HG03139 (cell line): Measurements from ENCODE around the gene DFFB.

Experiments
- ATAC-seq: cut with Tn5 transposase; IDR thresholded peaks from one replicate; pipeline ENCODE4 v1.9.1; 2021; ENCODE audit not compliant: unreplicated experiment

Gene DFFB

DNA sequence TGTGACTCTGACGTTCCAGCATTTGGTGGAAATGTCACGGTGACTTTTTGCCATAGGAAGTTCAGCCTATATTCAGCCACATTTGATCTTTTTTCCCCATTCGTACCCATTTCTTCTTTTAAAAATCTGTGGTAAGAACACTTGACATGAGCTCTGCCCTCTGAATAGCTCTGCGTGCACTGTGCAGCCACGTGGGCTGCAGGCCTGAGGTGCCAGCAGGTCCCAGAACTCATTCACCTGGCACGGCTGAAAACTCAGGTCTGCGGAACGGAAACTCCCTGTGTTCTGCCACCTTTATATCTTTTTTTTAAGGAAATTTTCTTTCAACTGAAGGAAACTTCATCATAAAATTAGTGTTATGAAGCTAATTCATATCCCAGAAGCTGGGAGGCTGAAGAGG is 28.9 kb upstream of the DFFB start:
- ATAC-seq: no peak

DNA sequence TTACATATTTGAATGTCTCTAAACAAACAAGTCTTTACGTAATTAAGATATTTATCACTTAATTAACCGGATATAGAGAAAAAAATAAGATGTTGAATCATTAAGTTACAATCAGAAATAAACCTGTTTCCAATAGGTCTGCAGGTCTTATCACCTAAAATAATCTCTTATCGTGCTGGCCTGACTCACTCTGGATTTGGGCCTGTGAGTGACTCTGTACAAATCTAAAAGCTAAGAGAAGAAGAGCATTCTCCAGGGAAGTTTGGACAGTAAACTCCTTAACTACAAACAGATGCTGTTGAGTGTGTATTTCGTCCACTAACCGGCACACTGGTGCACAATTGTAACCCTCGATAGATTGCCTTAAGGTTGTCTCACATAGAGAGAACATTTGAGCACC is 25.6 kb upstream of the DFFB start:
- no peak for ATAC-seq

DNA sequence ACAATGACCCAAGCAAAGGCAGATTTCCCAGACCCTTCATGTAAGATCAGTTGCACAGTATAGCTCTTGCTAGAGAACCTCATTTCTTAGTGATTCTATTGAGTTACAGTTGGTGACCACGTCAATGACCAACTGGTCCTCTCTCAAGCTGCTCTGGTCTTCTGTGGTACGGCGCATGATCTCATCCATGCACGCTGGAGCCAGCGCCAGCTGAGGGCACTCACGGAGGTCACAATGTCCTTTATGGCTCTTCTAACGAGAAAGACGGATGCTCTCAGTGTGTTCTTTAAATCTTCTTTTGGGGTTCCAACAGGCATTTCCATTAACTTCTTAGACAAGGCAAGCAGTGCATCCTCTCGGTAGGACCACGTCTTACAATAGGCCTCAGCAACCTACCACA is 22.6 kb upstream of the DFFB start:
- ATAC-seq: no peak

DNA sequence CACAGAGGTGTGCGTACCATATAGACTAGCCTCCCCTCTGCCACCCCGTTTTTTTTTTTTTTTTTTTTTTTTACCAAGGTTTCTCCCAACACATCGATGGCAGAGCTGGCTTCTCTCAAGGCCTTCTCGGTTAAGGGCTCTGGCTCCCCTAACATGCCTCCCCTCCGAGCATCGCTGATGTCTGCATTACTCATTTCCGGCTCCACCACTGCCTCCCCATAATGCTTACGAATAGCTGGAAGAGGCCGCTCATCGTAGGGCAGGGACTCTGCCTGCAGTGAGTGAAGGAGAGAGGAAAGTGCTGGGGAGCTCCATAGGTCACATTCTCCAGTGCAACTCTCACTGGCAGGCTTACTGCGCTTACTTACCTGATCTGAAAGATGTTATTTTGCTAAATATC is 20.9 kb upstream of the DFFB start:
- no peak for ATAC-seq

DNA sequence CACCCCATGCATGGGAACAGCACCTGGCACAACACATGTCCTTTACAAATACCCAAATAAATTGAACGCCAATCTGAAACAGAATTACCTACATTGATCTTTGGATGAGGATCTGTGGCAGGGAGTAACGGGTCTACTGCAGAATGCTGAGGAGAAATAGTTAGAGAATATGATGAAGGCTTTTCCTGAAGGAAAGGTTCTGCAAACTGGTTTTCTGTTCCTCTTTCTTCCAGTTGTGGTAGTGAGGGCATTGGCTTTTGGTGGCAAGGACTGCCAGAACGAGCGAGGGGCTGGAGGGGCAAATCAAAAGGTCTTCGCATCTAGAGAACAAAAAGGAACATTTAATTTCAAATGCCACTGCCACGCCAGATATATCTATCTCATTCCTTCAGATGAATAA is 20.1 kb upstream of the DFFB start:
- no peak for ATAC-seq

DNA sequence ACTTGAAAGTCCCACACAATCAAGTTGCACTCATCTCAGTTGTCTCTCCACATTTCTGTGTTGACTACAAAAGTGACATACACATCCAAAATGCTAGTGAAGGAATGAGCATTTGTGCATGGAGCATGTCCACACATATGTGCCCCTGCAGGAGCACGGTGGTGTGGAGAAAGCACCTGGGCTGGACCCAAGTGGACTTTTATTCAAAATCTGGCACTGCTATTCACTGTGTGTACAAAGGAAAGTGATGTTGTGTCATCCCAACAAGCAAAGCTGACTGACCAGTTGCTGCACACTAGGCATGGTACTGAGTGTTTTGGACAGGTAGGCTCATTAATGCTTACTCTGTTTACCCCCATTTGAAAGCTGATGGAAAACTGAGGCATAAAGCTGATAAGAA is 19.6 kb upstream of the DFFB start:
- ATAC-seq: no peak

DNA sequence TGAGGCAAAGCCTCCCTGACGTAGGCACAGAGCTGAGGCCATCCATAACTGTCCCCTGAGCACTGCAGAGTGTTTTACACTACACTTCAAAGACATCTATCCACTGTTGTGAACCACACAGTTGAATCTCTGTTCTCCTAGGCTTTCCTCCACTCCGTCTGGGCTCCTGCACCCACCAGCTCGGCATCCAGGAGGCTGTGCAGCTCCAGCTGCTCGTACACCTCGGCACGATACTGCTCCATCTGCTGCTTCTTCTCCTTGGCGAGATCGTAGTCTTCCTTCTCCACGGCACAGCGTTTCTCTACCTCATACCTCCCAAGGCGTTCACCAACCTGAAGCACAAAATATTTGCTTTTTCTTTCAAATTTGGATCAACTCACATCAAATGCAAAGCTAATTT is 18.5 kb upstream of the DFFB start:
- ATAC-seq: no peak

DNA sequence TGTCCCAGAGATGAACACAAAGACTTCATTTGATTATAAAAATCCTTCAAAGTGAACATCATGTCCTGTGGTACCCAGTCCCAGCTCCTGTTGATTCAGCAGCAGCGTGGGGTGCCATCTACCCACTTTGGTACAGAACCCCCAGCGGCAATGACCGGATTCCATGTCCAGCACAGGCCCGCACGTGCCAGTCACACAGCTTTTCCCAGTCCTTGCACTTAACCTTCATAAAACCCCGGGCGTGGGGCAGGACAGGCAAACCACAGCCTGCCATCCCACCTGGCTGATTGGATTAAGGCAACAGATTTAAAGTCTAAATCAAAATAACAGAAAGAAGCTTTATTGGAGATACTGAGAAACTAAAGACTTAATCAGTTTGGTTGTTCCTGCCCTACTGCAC is 15.8 kb upstream of the DFFB start:
- no peak for ATAC-seq

DNA sequence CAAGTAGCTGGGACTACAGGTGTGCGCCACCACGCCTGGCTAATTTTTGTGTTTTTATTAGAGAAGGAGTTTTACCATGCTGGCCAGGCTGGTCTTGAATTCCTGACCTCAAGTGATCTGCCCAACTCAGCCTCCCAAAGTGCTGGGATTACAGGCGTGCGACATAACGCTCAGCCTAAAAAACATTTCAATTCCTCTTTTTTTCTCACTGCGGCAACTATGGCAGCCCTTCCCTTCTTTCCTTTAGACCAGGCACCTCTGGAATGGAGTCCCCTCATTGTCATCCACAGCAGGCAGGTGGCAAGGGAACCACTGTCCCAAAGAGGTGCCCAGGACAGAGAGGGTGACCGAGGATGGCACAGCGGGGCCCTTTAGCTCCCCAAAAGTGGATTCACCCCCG is 14.4 kb upstream of the DFFB start:
- no peak for ATAC-seq

DNA sequence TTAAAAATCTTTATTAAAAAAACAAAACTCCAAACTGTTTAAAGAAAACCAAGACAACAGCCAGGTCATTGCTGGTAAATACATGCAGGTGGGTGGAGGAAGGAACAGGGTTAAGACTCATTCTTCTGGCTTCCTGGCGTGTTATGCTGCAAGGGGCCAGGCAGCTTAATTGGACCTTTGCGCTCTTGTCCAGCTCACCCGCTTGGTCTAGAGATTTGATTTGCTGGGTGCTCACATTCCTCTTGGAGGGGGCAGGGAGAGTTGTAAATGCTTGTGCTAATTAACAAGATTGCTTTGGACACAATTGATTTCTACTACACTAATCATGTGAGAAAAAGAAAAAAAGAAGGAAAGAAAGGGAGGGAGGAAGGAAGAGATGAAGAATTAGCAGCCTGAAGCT is 10.7 kb upstream of the DFFB start:
- ATAC-seq: no peak

DNA sequence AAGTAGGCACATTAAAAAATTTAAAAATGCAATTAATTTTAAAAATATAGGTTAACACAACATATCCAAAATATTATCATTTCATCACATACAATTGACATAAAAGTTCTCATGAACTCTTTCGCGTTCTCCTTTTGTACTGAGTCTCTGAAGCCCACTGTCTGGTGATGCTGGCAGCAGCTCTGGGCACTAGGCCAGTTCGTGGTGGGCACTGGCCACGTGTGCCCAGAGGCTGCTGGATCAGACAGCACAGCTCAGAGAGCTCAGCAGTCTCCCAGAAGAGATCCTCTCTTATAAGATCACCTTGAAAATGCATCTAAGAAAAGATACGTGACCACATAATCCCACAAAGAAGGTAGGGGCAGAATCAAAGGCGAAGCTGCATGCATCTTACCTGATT is 10.2 kb upstream of the DFFB start:
- no peak for ATAC-seq

DNA sequence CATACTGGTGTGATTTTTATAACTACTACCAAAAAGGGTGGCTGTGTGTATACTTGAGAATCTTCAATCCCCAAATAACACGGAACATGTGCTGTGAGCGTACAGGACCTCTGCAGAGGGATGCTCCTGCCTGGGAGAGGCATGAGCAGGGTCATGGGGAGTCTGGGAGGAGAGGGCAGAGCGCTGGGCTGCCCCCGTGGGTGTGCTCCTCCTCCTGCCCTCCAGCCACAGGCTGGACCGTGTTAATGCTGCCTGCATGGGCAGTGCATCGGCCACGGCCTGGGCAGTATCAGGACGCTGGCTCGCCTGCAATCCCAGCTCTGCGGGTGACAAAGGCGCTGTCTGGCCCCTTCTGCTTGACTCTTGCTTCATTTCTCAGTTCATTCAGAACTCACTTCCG is 6.4 kb upstream of the DFFB start:
- no peak for ATAC-seq

DNA sequence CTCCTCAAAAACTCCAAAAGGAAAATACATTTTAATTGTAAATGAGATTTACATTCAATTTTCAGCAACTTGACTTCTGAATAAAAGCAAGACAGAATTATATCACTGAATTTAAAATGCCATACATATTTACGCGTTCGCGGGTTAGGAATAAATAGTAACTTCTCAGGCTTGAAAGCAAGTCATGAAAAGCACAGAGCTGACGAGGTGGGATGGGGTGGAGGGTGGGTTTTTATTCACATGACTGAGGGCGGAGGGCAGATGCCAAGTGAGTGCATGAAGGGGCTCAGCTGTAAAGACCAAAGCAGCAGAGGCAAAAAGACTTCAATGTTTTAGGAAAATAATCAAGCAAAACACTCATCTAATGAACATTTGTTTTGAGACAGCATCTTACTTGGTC is 6.0 kb upstream of the DFFB start:
- ATAC-seq: no peak

DNA sequence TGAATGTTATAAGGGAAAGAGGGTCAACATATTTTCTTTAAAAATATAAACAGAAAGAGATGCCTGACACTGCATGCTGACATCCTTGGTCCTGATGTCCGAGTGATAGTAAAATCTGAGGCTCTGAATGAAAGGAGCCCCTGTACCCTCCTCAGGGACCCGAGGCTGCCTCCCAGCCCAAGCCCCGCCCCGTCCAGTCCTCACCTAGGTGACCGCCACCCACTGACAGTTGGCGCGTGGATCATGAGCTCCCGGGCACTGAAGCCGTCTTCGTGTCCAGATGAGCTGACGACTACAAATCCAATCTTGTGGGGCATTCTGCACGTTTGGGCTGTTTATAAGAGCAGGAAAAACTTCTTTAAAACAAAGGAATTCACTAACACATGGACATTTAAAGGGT is 5.2 kb upstream of the DFFB start:
- ATAC-seq: no peak

DNA sequence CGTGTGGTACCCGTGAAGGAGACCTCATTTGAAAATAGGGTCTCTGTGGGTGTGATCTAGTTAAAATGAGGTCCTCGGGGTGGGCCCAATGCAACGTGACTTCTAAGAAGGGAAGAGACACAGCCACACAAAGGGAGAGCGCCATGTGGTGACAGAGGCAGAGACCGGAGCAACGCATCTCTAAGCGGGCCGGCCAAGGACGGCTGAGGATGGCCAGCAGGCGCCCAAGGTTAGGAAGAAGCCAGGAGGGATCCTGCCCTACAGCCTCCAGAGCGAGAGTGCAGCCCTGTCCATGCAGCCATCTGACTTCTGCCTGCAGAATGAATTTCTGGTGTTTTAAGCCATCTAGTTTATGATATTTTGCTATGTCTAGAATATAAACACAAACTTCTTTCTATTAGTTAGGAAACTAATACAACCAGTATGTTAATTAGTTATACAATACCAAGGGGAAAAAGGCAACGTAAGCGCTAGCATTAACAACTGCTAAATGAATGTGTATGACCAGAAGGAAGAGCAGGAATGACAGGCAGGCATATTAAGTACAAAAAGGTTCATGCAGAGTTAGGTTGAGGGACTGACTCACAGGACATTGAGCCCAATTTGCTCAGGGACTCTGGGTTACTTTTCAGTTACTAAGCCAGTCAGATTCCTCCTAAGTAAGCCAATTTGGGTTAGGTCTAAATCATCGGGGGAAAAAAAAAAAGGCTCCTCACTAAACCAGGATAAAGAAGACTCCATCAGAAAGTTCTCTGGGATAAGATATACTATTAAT is 4.4 kb upstream of the DFFB start:
- ATAC-seq: no peak

DNA sequence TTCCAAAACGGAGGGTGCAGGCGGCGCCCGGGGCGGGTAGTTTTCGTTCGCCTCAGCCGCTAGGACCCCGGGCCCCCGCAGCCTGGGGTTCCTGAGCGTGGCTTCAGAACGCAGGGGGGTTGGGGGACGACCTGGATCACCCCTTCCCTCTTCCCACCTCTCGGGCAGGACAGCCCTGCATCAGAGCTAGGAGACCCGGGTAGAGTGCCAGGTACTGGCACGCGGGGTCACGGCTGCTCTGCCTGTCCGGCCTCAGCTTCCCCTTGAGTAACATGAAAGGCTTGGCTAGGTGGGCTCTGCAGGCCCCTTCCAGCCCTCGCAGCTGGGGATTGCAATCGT is 484 bp downstream of the DFFB start:
- no peak for ATAC-seq

DNA sequence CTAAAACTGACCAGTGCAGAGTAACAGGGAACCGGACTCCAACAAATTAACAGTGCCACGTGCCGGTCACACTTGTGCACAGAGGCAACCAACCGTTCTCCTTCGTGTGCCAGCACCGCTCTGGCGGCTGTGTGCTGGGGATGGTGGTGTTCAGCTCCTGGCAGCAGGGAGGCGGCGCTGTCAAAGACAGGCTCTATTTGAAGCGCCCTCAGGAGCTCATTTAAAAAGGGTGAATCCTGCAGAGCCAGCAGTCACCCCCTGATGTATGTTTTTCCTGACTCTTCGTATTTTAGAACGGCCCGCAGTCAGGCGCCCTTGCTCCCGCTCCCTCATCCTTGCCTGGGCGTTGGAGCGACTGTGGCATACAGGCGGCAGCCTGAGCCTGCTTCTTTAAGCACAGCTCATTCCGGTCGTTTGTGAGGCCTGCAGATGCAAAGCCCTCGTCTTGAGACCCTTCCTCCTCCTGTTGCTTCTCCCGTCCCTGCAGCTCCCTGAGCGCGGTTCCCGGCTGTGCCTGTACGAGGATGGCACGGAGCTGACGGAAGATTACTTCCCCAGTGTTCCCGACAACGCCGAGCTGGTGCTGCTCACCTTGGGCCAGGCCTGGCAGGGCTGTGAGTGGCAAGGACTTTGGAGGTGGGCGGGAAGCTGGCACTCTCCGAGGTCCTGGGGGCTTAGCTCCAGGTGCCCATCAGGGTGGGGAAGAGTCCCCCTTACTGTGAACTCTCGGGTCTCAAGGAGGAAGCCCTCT is 1.1 kb downstream of the DFFB start:
- ATAC-seq: no peak

DNA sequence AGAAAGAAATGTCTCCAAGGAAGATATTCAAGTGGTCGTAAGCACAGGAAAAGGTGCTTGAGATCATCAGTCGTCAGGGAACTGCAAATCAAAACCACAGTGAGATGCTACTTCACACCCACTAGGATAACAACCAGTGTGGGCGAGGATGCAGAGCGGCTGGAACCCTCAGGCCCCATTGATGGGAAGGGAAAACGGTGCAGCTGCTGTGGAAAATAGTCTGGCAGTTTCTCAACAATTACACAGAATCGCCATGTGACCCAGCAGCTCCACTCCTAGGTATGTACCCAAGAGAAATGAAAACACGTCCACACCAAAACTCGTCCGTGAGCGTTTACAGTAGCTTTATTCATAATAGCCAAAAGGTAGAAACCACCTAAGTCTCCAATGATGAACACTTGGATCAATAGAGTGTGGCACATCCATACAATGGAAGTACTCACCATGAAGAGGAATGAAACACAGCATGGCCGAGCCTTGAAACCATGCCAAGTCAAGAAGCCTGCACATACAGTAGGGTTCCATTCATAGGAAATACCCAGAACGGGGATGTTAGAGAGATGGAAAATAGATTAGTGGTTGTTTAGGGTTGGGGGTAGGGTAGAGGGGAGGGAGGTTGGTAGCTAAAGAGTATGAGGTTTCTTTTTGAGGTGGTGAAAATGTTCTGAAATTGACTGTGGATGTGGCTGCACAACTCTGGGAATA is 6.1 kb downstream of the DFFB start:
- no peak for ATAC-seq

DNA sequence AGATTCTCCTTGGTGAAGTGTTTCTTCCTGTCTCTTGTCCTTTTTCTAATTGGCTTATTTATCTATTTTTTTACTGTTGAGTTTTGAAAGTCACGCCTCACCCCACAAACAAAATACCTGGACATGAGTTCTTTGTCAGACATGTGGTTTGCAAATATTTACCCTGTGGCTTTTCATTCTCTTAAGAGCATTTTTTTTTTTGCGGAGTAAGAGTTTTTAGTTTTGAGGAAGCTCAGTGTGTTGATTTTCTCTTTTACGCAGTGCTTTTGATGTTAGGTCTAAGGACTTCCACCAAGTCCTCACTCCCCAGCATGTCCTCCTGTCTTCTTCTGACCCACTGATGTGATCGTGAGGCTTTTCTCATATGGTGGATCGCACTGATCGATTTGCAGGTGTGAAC is 7.6 kb downstream of the DFFB start:
- ATAC-seq: no peak

DNA sequence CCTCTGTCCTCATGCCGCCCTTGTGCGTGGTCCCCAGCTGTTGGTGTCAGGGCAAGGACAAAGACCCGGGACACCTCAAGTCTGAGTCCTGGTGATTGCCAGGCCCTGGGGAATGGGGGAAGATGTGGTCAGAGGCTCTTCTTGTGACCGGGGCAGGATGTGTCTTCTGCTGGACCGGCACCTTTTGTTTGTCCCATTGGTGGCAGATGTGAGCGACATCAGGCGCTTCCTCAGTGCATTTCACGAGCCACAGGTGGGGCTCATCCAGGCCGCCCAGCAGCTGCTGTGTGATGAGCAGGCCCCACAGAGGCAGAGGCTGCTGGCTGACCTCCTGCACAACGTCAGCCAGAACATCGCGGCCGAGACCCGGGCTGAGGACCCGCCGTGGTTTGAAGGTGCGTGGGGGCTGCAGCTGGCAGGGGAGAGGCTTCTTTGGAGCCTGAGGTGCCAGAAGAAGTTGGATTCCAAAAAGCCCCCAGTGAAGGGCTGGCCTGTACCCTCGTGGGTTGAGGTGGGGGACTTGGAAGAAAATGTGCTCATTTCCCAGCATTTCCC is 8.4 kb downstream of the DFFB start:
- ATAC-seq: no peak

DNA sequence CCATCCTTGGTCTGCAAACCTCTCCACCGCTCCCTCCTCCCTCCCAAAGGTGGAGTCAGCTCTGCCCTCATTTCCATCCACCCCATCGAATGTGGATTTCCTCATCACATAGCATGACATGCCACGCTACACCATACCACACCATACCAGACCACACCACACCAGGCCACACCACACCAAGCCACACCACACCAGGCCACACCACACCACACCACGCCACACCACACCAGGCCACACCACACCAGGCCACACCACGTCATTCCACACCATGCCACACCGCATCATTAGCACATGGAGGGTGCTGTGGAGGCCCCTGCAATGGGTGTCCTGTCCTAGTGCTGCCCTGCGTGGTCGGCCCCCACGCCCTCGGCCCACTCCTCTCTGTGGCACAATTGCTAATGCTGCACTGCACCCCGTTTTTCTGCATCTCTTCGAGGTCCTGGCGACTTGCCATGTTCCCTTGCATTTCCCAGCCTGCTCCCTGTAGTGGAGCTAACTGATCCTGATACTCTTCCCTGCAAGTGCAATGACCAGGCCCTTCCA is 11.3 kb downstream of the DFFB start:
- no peak for ATAC-seq
